ENCODE results near the gene NANOS2.

The NANOS2 gene

GRCh38 chr19:45895519-45895972, 19.0 kb downstream of the NANOS2 start:
- TF ChIP-seq POLR2A (IDR thresholded peaks at IDR 0.05; ENCODE audit: low read depth, low read length) = no peak
- DNase-seq (ENCODE audit: insufficient read length, low spot score) (no peak), FAIRE-seq (no peak)

GRCh38 chr19:45890877-45891276, 23.7 kb downstream of the NANOS2 start:
- no peak for TF ChIP-seq POLR2A (IDR thresholded peaks at IDR 0.05; ENCODE audit: low read depth, low read length)
- FAIRE-seq = no peak
- DNase-seq (ENCODE audit: insufficient read length, low spot score) = no peak

- DNase-seq (ENCODE audit: insufficient read length, low spot score) = no peak
- no peak for TF ChIP-seq POLR2A (IDR thresholded peaks at IDR 0.05; ENCODE audit: low read depth, low read length)
- FAIRE-seq = no peak
These were observed 25.2 kb downstream of the NANOS2 start for GRCh38 chr19:45889210-45889885.

- no peak for FAIRE-seq
- DNase-seq (ENCODE audit: insufficient read length, low spot score) = no peak
These were observed 27.3 kb downstream of the NANOS2 start for GRCh38 chr19:45887200-45887710.

GRCh38 chr19:45886427-45887199, 28.0 kb downstream of the NANOS2 start:
- TF ChIP-seq POLR2A (IDR thresholded peaks at IDR 0.05; ENCODE audit: low read depth, low read length) = no peak
- FAIRE-seq (peak; percentile 57), DNase-seq (ENCODE audit: insufficient read length, low spot score) (peak; percentile 75)

More at GRCh38 chr19:45887200-45887710, 27.3 kb downstream of the NANOS2 start:
- TF ChIP-seq POLR2A (IDR thresholded peaks at IDR 0.05; ENCODE audit: low read depth, low read length) = no peak

GRCh38 chr19:45885556-45886426, 28.8 kb downstream of the NANOS2 start, which contains the start of gene IRF2BP1:
TSS of gene IRF2BP1 (minus strand) at chr19:45886141. CDS start at chr19:45885774, 367 bp downstream.
- TF ChIP-seq POLR2A (IDR thresholded peaks at IDR 0.05; ENCODE audit: low read depth, low read length) = peak; percentile 38; the same call in 1 of the 2 replicates
- DNase-seq (ENCODE audit: insufficient read length, low spot score) (peak; percentile 75), FAIRE-seq (no peak)

GRCh38 chr19:45884682-45885555, 29.7 kb downstream of the NANOS2 start:
- DNase-seq (ENCODE audit: insufficient read length, low spot score) (no peak), FAIRE-seq (no peak)
- TF ChIP-seq POLR2A (IDR thresholded peaks at IDR 0.05; ENCODE audit: low read depth, low read length) = no peak

GRCh38 chr19:45883881-45884681, 30.5 kb downstream of the NANOS2 start:
- FAIRE-seq = no peak
- TF ChIP-seq POLR2A (IDR thresholded peaks at IDR 0.05; ENCODE audit: low read depth, low read length) = no peak
- no peak for DNase-seq (ENCODE audit: insufficient read length, low spot score)

GRCh38 chr19:45883586-45883880, 31.0 kb downstream of the NANOS2 start:
- FAIRE-seq (no peak), DNase-seq (ENCODE audit: insufficient read length, low spot score) (no peak)
- TF ChIP-seq POLR2A (IDR thresholded peaks at IDR 0.05; ENCODE audit: low read depth, low read length) = no peak

- DNase-seq (ENCODE audit: insufficient read length, low spot score) (peak; percentile 69), FAIRE-seq (no peak)
- TF ChIP-seq POLR2A (IDR thresholded peaks at IDR 0.05; ENCODE audit: low read depth, low read length) = no peak
These were observed 31.7 kb downstream of the NANOS2 start for GRCh38 chr19:45882652-45883585.

GRCh38 chr19:45881909-45882528, 32.6 kb downstream of the NANOS2 start:
- no peak for FAIRE-seq
- no peak for DNase-seq (ENCODE audit: insufficient read length, low spot score)
- TF ChIP-seq POLR2A (IDR thresholded peaks at IDR 0.05; ENCODE audit: low read depth, low read length) = no peak

Data from H54 (cell line).